Measurements from ENCODE around the gene TMIGD2.

- TF ChIP-seq CTCF (IDR thresholded peaks at IDR 0.05; ENCODE audit: poor library complexity) (no peak), EZH2 (IDR thresholded peaks at IDR 0.05; ENCODE audit: borderline replicate concordance) (no peak)
Measured at GRCh38 chr19:4329858-4330257, 27.7 kb upstream of the TMIGD2 start.
